ENCODE measurements around the gene RBM46.
"Not testable (repeated sequence)": the region's sequence is repeated elsewhere in the genome, so short reads cannot be mapped to it uniquely, and the experiment has no call there.

Gene RBM46

DNA sequence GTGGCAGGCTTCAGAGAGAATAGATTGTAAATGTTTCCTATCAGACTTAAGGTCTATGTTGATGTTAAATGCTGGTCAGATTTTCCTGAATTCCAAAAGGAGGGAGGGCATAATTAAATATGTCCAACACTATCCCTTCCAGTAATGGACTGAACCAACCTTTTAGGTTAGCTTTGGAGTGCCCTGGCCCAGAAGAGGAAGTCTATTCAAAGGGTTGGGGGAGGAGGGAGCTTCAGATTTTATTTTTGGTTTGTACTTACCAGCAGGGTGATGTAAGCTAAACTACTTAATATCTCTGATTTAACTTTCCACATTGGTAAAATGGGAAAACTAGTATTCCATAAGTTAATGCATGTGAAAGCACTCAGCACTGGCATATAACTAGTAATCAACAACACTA lies 91.1 kb downstream of the RBM46 start:
- H3K79me2 ChIP-seq (ENCODE audit: control insufficient read depth, low read length): no peaks in the 10 kb centered on the region
- TF ChIP-seq EZH2phosphoT487 (IDR thresholded peaks at IDR 0.05; ENCODE audit: borderline replicate concordance, low read length) (no peak), CTCF (IDR thresholded peaks at IDR 0.05; ENCODE audit: low read depth, low read length, poor library complexity, severe bottlenecking) (no peak)
- H3K9me2 ChIP-seq (replicated peaks; ENCODE audit: control insufficient read depth, low read length): no peaks in the 10 kb centered on the region
- no peak overlapping the region for H3K27ac ChIP-seq (ENCODE audit: low read depth, low read length)
- no peak overlapping the region for H3K4me3 ChIP-seq (ENCODE audit: low read length)
- H3K4me2 ChIP-seq (ENCODE audit: low read length): no peak overlapping the region
- no peaks in the 10 kb centered on the region for H3K27me3 ChIP-seq (ENCODE audit: control insufficient read depth, low read length)
- H3K9me3 ChIP-seq (ENCODE audit: control insufficient read depth, insufficient read depth, low read length): no peaks in the 10 kb centered on the region; the same call in 1 of the 2 replicates
- no peaks in the 10 kb centered on the region for H4K20me1 ChIP-seq (ENCODE audit: control insufficient read depth, insufficient read depth, low read depth, low read length)
- no peaks in the 10 kb centered on the region for H3K4me1 ChIP-seq (ENCODE audit: control insufficient read depth, low read length)
- no peaks in the 10 kb centered on the region for H3K36me3 ChIP-seq (ENCODE audit: control insufficient read depth, low read length)
- H3F3A ChIP-seq (ENCODE audit: control insufficient read depth, insufficient read depth): no peaks in the 10 kb centered on the region

- not testable (repeated sequence) for H4K20me1 ChIP-seq (ENCODE audit: control insufficient read depth, insufficient read depth, low read depth, low read length); H3K36me3 ChIP-seq (ENCODE audit: control insufficient read depth, low read length); H3K4me3 ChIP-seq (ENCODE audit: low read length); H3F3A ChIP-seq (ENCODE audit: control insufficient read depth, insufficient read depth); H3K9me3 ChIP-seq (ENCODE audit: control insufficient read depth, insufficient read depth, low read length); H3K79me2 ChIP-seq (ENCODE audit: control insufficient read depth, low read length); H3K4me1 ChIP-seq (ENCODE audit: control insufficient read depth, low read length); H3K27ac ChIP-seq (ENCODE audit: low read depth, low read length); H3K27me3 ChIP-seq (ENCODE audit: control insufficient read depth, low read length); H3K4me2 ChIP-seq (ENCODE audit: low read length); H3K9me2 ChIP-seq (replicated peaks; ENCODE audit: control insufficient read depth, low read length)
These were observed 93.0 kb downstream of the RBM46 start for GRCh38 chr4:154874049-154874448.

- H4K20me1 ChIP-seq (ENCODE audit: control insufficient read depth, insufficient read depth, low read depth, low read length): no peaks in the 10 kb centered on the region
- no peak overlapping the region for H3K4me2 ChIP-seq (ENCODE audit: low read length)
- TF ChIP-seq CTCF (IDR thresholded peaks at IDR 0.05; ENCODE audit: low read depth, low read length, poor library complexity, severe bottlenecking): no peak
- no peak for TF ChIP-seq EZH2phosphoT487 (IDR thresholded peaks at IDR 0.05; ENCODE audit: borderline replicate concordance, low read length)
- H3K27me3 ChIP-seq (ENCODE audit: control insufficient read depth, low read length): no peaks in the 10 kb centered on the region
- no peaks in the 10 kb centered on the region for H3K9me2 ChIP-seq (replicated peaks; ENCODE audit: control insufficient read depth, low read length)
- H3K27ac ChIP-seq (ENCODE audit: low read depth, low read length): no peak overlapping the region
- H3K4me3 ChIP-seq (ENCODE audit: low read length): no peak overlapping the region
- H3K9me3 ChIP-seq (ENCODE audit: control insufficient read depth, insufficient read depth, low read length): no peaks in the 10 kb centered on the region
- no peaks in the 10 kb centered on the region for H3K36me3 ChIP-seq (ENCODE audit: control insufficient read depth, low read length)
- no peaks in the 10 kb centered on the region for H3K4me1 ChIP-seq (ENCODE audit: control insufficient read depth, low read length)
- no peaks in the 10 kb centered on the region for H3K79me2 ChIP-seq (ENCODE audit: control insufficient read depth, low read length)
- H3F3A ChIP-seq (ENCODE audit: control insufficient read depth, insufficient read depth): no peaks in the 10 kb centered on the region
These were observed 96.2 kb downstream of the RBM46 start for GRCh38 chr4:154877110-154877760.

Measured in DOHH2 (cell line).